HG03108 (cell line): ENCODE results near the gene ICAM4.
A peak's percentile ranks its signal among the peaks of the same experiment; 100 is the strongest.
"Not testable (repeated sequence)": the region's sequence is repeated elsewhere in the genome, so short reads cannot be mapped to it uniquely, and the experiment has no call there.

Experiments used
- ATAC-seq: cut with Tn5 transposase; IDR thresholded peaks from one replicate; pipeline ENCODE4 v1.9.1; 2021; ENCODE audit warnings: moderate library complexity; ENCODE audit not compliant: unreplicated experiment

The ICAM4 gene, protein sequence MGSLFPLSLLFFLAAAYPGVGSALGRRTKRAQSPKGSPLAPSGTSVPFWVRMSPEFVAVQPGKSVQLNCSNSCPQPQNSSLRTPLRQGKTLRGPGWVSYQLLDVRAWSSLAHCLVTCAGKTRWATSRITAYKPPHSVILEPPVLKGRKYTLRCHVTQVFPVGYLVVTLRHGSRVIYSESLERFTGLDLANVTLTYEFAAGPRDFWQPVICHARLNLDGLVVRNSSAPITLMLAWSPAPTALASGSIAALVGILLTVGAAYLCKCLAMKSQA

DNA sequence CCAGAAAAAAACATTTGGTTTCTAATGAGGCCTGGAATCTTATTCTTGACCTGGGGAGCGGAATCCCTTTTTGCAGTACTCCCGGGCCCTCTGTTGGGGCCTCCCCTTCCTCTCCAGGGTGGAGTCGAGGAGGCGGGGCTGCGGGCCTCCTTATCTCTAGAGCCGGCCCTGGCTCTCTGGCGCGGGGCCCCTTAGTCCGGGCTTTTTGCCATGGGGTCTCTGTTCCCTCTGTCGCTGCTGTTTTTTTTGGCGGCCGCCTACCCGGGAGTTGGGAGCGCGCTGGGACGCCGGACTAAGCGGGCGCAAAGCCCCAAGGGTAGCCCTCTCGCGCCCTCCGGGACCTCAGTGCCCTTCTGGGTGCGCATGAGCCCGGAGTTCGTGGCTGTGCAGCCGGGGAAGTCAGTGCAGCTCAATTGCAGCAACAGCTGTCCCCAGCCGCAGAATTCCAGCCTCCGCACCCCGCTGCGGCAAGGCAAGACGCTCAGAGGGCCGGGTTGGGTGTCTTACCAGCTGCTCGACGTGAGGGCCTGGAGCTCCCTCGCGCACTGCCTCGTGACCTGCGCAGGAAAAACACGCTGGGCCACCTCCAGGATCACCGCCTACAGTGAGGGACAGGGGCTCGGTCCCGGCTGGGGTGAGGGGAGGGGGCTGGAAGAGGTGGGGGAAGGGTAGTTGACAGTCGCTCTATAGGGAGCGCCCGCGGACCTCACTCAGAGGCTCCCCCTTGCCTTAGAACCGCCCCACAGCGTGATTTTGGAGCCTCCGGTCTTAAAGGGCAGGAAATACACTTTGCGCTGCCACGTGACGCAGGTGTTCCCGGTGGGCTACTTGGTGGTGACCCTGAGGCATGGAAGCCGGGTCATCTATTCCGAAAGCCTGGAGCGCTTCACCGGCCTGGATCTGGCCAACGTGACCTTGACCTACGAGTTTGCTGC is at the start of gene ICAM4:
ICAM4 (plus strand) TSS at position 153 of the 935 bp plus-strand sequence; CDS start at position 211, 58 bp downstream.
- ATAC-seq = no peak

DNA sequence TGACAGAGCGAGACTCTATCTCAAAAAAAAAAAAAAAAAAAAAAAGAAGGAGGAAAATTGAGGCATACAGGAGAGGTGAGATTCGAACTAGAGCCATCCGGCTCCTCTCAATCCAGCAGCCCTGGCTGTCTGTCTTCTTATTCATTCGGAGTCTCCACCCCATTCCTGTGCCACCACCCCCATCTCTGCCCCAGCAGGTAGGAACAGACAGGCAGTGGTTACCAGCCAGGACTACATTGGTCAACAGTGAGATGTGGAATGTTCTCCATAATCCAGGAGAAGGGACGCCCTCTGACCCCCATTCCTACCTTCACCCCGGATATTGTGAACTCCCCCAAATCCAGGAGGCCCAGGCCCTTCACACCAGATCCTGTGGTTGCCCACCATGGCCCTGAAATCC is 49.1 kb upstream of the ICAM4 start:
- ATAC-seq = no peak

DNA sequence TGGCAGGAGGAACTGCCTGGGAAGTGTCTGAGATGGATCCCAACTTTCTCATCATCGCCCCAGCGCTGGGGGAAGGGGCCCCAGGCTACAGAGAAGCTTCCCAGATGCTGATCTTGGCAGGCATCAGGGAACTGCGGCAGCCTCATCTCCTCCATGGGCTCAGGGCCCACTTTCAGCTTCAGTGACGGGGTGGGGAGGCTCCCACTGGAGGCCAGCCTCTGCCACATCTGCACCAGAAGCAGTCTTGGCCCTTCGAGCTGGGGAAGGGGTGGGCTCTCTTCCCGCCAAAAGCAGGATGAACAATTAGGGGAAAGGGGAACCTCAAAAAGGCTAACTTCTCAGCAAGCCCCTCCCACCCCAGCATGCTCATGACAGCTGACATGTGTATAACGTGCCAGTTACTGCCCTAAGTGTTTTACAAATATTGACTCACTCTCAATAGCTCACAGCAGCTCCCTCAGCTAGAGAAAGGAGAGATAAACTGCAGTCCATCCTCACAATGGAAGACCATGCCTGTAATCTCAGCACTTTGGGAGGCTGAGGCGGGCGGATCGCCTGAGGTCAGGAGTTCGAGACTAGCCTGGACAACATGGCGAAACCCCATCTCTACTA is 48.5 kb upstream of the ICAM4 start:
- no peak for ATAC-seq

DNA sequence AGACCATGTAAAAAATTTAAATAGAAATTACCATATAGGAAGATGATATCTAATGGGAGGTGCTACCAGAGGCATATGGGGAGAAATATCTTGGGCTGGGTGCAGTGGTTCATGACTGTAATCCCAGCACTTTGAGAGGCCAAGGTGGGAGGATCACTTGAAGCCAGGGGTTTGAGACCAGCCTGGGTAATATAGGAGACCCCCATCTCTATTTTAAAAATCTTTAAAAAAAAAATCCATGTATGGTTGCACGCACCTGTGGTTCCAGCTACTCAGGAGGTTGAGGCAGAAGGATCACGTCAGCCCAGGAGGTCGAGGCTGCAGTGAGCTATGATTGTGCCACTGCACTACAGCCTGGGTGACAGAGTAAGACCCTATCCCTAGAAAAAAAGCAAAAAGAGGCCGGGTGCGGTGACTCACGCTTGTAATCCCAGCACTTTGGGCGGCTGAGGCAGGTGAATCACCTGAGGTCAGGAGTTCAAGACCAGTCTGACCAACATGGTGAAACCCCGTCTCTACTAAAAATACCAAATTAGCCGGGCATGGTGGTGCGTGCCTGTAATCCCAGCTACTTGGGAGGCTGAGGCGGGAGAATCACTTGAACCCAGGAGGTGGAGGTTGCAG is 44.8 kb upstream of the ICAM4 start:
- ATAC-seq = not testable (repeated sequence)

DNA sequence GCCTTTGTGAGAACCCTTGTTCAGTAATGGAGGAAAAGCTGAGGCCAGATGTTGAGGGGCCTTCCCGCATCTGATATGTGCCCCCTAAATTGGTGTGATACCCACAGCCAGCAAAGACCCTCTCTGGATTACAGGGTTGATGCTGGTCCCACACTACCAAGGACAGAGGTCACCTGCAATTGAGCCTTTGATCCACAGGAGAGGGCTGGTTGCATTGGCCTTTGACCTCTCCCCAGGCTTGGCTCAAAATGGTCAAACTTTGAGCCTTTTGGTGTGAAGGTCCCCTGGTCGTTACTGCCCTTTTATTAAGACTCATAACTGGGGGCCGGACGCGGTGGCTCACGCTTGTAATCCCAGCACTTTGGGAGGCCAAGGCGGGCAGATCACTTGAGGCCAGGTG is 43.1 kb upstream of the ICAM4 start:
- ATAC-seq = no peak

DNA sequence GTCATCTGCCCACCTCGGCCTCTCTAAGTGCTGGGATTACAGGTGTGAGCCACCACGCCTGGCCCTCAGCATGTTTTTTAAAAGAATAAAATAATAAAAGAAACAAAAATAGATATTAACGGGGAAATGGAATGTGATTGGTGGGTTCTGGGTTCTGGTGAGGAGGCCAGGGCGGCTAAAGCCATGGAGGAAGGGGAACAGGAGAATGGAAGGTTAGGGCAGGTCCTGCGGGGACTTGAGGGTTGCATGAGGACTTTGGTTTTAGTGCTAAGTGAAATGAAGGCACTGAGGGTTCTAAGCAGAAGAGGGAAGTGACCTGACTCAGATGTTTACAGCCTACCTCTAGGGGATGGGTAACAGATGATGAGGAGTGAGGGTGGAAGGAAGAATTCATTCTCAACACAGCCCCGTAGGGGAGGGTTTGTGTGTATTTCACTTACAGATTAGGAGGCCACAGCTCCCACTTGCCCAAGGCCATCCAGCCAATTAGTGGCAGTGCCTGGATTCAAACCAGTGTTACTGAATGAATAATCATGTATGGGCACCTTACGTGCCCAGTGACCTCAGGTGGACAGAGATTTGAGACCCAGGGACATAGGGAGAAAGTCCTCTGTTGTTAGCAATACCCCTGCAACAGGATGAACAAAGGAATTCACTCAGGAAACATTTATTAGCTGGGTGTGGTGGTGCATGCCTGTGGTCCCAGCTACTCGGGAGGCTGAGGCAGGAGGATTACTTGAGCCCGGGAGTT is 41.4 kb upstream of the ICAM4 start:
- no peak for ATAC-seq

DNA sequence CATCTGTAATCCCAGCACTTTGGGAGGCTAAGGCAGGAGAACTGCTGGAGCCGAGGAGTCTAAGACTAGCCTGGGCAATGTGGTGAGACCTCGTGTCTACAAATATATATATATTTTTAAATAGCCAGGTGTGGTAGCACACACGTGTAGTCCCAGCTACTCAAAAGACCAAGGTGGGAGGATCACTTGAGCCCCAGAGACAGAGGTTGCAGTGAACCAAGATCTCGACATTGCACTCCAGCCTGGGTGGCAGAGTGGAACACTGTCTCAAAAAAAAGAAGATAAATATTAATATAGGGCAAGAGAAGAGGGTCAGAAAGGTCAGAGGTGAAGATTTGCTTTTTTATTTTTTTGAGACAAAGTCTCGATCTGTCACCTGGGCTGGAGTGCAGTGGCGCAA is 40.2 kb upstream of the ICAM4 start:
- ATAC-seq = no peak

DNA sequence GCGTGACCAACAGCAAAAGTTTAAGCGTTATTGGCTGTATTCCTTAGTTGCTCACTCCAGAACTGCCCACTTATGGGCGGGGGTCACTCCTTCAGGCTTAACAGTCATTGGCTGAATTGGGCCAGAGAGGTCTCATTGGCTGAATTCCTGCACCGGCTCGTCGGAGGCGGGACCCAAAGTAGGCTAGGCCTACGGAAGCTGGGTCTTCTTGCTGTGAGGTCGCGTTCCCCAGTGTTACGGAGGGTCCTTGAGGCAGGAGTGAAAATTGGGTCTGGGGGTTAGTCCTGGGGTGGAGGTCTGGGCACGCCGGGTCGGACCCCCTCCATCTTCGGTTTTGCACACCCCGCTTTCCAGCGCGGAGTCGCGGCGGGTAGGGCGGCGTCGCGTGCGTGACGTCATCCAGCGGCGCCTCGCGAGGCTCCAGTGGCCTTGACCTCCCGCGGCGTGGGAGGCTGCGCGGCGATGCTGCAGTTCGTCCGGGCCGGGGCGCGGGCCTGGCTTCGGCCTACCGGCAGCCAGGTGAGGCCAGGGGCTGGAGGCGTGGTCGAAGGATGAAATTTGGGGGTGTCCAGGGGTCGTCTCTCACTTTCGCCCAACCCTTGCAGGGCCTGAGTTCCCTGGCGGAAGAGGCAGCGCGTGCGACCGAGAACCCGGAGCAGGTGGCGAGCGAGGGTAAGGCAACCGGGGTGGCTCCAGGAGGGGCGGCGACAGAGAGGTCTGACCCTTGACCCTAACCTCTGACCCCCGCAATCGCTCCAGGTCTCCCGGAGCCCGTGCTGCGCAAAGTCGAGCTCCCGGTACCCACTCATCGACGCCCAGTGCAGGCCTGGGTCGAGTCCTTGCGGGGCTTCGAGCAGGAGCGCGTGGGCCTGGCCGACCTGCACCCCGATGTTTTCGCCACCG is 34.7 kb upstream of the ICAM4 start, which contains the start of gene MRPL4:
MRPL4 (plus strand) TSS at position 423 of the 903 bp plus-strand sequence; CDS start at position 463, 40 bp downstream.
- peak; percentile 79 for ATAC-seq

DNA sequence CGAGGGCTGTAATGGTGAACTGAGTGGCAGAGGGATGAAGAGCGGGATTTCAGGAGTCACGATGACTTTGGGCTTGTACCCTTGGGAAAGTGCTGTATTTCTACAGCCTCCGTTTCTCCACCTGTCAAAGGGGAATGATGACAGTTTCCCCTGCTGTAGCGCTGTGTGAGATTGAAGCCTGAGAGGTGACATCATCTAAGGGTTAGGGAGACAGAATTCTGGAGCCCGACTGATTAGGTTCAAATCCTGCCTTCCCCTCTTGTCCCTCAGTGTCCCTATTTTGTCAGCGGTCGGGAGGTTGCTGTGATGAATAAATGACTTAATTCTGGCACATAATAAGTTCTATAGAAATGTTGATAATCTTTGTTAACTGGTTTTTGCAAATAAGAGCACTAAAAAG is 34.0 kb upstream of the ICAM4 start:
- ATAC-seq = no peak

DNA sequence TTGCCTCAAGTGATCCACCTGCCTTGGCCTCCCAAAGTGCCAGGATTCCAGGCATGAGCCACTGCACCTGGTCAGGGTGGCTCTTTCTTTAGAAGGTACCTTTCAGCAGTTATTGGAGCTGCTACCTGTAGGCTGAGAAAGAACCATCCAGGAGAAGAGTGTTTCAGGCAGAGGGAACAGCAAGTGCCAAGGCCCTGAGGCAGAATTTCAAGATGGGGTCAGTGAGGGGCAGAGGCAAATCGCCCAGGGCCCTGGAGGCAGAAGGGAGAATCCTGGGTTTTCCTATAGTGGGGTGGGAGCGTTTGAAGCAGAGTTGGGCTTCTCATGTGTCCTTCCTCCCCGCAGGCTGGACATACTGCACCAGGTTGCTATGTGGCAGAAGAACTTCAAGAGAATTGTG is 32.5 kb upstream of the ICAM4 start:
- no peak for ATAC-seq

DNA sequence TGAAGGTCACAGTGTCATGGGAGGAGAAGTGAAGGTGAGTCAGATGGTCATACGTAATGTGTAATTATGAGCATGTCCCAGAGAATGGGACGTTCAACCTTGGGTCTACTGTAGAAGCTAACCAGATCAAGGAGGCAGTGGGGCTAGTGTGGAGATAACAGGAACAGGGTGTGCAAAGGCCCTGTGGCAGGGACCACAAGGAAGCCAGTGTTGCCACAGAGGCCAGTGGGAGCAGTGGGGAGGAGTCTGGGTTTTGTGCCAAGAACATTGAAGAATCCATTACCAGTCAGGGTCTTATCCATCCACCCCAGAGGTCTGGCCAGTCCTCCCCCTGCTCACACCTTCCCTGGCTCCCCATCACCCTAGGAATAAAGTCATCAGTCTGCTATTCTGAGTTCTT is 31.4 kb upstream of the ICAM4 start:
- ATAC-seq = no peak

DNA sequence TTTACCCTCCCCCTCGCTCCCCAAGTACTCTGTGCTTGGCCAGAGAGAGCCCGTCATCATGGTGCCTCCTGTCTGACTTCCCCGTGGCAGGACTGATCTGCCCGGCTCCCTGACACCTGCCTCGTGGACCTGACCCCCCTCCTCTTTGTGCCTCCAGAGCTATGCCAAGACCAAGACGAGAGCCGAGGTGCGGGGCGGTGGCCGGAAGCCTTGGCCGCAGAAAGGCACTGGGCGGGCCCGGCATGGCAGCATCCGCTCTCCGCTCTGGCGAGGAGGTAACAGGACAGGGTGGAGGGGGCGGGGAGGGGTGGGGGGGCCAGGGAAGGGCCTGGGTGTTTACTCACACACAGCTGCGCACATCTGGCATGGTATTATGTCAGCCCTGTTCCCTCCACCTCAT is 30.2 kb upstream of the ICAM4 start:
- ATAC-seq = no peak

DNA sequence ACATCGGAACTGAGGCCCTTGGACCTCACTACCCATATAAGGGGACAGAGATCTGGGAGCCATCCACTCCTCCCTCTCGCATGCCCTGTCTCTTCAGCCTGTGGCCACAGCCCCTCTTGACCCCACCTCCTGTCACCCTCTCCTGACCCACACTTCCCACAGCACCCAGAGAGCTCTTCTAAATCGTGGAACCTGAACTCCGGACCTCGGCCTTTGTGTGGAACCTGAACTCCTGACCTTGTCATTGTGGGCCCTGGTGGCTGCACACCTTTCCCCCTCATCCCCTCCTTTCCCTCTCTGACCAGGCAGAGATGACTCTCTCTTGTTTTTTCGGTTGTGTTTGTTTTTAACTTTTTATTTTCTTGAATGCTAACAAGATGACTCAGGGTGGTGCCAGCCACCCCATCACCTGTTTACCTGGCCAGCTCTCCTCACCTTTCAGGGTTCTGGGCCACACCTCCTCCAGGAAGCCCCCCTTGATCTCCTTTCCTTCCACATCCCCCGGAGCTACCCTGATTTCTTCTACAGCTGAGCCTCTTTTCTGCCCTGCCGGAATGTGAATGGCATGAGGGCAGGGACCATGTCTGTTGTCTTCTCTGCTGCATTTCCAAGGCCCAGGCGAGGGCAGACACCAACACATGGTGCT is 29.7 kb upstream of the ICAM4 start:
- ATAC-seq = no peak

DNA sequence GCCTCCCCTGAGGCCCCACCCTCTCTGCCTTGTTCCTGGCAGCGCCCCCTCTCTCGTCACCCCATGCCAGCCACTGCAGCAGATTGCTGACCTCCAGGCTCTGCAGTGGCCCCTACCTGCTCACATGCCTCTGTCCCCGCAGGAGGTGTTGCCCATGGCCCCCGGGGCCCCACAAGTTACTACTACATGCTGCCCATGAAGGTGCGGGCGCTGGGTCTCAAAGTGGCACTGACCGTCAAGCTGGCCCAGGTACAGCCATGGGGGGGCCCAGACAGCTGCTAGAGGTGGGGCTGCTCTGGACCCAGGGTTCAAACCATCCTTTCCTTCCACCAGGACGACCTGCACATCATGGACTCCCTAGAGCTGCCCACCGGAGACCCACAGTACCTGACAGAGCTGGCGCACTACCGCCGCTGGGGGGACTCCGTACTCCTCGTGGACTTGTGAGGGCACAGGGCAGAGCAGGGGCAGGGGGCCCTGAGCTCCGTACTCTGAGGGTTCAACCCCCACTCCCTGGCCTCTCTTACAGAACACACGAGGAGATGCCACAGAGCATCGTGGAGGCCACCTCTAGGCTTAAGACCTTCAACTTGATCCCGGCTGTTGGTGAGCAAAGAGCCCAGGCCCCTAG is 28.6 kb upstream of the ICAM4 start:
- ATAC-seq = no peak

DNA sequence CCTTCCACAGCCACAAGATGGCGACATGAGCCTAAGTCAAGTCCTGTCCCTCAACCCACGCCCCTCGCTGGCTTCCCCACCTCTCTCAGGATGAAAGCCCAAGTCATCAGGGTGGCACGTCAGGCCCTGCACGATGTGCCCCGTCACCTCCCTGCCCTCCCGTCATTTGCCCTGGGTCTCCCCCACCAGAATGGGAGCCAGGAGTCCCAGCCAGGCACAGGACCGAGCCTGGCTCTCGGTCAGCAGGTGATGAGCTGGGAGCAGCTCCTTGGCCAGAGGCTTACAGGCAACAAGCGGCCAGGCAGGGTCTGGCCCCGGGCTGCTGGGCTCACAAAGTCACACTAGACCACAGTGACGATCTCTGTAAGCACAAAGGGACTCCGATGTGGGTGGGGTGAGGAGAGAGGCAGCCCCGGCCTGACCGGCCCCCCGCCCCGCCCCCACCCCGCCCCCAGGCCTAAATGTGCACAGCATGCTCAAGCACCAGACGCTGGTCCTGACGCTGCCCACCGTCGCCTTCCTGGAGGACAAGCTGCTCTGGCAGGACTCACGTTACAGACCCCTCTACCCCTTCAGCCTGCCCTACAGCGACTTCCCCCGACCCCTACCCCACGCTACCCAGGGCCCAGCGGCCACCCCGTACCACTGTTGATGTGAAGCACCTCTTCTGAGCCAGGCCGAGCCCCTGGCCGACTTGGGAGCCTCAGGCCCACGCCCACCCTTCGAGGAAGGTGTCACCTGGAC is 27.4 kb upstream of the ICAM4 start:
- ATAC-seq = no peak

DNA sequence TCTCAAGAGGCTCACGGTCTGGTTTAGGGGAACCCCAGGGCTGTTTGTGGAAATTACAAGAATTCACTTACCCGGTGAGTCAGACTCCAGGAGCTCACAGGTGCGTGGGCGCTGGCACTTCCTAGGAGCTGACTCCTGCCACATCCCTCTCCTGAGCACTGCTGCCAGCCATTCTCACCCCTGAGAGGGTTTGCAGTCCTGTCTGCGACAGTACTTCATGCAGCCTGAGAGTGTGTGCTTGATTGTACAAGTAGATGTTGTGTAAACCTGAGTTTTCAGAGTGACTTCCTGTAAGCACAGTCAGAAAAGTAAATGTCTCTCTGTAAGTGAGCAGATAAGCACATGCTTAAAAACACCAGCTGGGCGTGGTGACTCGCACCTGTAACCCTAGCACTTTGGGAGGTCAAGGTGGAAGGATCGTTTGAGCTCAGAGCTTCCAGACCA is 26.6 kb upstream of the ICAM4 start:
- no peak for ATAC-seq

DNA sequence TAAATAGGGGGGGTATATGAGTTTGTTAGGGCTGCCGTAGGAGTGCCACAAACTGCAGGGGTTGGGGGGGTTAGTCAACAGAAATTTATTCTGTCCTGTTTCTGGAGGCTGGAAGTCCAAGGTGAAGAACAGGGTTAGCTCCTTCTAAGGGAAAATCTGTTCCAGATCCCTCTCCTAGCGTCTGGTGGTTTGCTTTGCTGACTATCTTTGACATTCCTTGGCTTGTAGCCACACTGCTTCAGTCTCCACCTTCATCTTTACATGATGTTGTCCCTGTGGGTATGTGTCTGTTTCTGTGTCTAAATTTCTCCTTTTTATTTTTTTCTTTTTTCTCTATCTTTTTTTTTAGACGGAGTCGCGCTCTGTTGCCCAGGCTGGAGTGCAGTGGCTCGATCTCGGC is 24.0 kb upstream of the ICAM4 start:
- ATAC-seq = no peak

DNA sequence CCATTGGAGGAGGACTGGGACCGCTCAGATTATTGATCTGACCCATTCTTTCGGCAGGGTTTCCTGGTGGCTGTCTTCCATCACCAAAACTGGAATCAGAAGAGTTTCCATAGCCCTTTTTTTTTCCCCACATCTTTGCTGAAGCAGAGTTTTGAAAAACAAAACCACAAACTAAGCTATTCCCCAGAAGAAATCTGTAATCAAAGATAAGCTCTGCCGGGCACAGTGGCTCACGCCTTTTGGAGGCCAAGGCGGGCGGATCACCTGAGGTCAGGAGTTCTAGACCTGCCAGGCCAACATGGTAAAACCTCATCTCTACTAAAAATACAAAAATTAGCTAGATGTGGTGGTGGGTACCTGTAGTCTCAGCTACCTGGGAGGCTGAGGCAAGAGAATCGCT is 20.0 kb upstream of the ICAM4 start:
- no peak for ATAC-seq
